Left lung (tissue), 10 donors: Measurements from ENCODE around the gene JAK3. TPM values are rescaled to one million over a fixed set of nuclear protein-coding genes. Genes with fewer than 3 reads are reported as not detected.

ENCODE experiments used
- ATAC-seq: fragments of 200-7000 bp; cut with Tn5 transposase; one replicate; pipeline ENCODE4 v1.9.1; 2020; ENCODE audit warnings: moderate library complexity
- DNase-seq, 4 donors: peaks; one replicate each; pipeline ENCODE4 v3.0.0-alpha.2; 2013 to 2020
- H3K27ac ChIP-seq, 2 donors: fragments of 200-600 bp; sonication (generic) in 1 of 2; one replicate each; pipeline versions ENCODE4 v1.5.0 to v1.8.0; 2020 to 2021
- H3K27me3 ChIP-seq, 2 donors: fragments of 200-600 bp; sonication (generic) in 1 of 2; one replicate each; pipeline versions ENCODE4 v1.5.0 to v1.8.0; 2020 to 2021
- H3K36me3 ChIP-seq, 2 donors: fragments of 200-600 bp; sonication (generic) in 1 of 2; one replicate each; pipeline versions ENCODE4 v1.5.0 to v1.8.0; 2020 to 2021
- H3K4me1 ChIP-seq, 2 donors: fragments of 200-600 bp; one replicate each; pipeline ENCODE4 v1.8.0; 2021
- H3K4me3 ChIP-seq, 2 donors: fragments of 200-600 bp; sonication (generic) in 1 of 2; one replicate each; pipeline versions ENCODE4 v1.5.0 to v1.8.0; 2020 to 2021; ENCODE audit warnings: mild to moderate bottlenecking in 1 of 2
- H3K9me3 ChIP-seq, 2 donors: fragments of 200-600 bp; sonication (generic) in 1 of 2; one replicate each; pipeline versions ENCODE4 v1.5.0 to v1.8.0; 2020 to 2021
- CTCF ChIP-seq, 2 donors: fragments of 200-600 bp; sonication (generic) in 1 of 2; IDR thresholded peaks; one replicate each; pipeline versions ENCODE4 v1.5.0 to v1.8.0; 2021; ENCODE audit warnings: antibody characterized with exemption in 2 of 2
- intact Hi-C, 2 donors: fragments of 100-400 bp; cut with DNase I; formaldehyde crosslinking; loops; one replicate each; pipeline versions ENCODE4 v1.11.2 to v1.14.2; 2022
- polyA plus RNA-seq, 6 donors: library from polyadenylated mRNA; unstranded; fragments of 120-200 nt; gene quantifications; one replicate each; pipeline ENCODE4 v1.2.1, GENCODE V29; 2013; ENCODE audit not compliant: insufficient read length in 6 of 6
- total RNA-seq, 2 donors: library from RNA; stranded (reverse); fragmentation: NEBNext Ultra II Directional; extraction: Animal tissue kit (Norgen Biotek cat#: 25700); gene quantifications; one replicate each; pipeline ENCODE4 v1.2.1, GENCODE V29; 2021
- donor health status: DM: no; HTN: yes; CAD: no.
- donor health status: DM: no; HTN: no; CAD: no.

The JAK3 gene
- total and polyA plus RNA-seq, 8 donors, result 2.3 to 35.9 (median 3.0) TPM

GRCh38 chr19:17829855-17830566 is 17.8 kb downstream of the JAK3 start:
- Histone ChIP-seq H3K27ac (no peak overlapping the region), H3K36me3 (peaks cover 0 to 80% of the 10 kb centered on the region in 2 donors), H3K9me3 (no peaks in the 10 kb centered on the region), H3K4me1 (peaks cover 0 to 11% of the 10 kb centered on the region in 2 donors), H3K27me3 (peaks cover 0 to 36% of the 10 kb centered on the region in 2 donors), H3K4me3 (no peak overlapping the region)
- DNase-seq (no peak), ATAC-seq (peak; percentile 42)
- intact Hi-C loops, result no loop called here
- TF ChIP-seq CTCF (IDR thresholded peaks at IDR 0.05), result no peak

- TF ChIP-seq CTCF (IDR thresholded peaks at IDR 0.05), result no peak
- Histone ChIP-seq H3K27ac (no peak overlapping the region), H3K4me1 (peaks cover 0 to 11% of the 10 kb centered on the region in 2 donors), H3K36me3 (peaks cover 0 to 49% of the 10 kb centered on the region in 2 donors), H3K4me3 (no peak overlapping the region), H3K27me3 (peaks cover 0 to 31% of the 10 kb centered on the region in 2 donors), H3K9me3 (no peaks in the 10 kb centered on the region)
- intact Hi-C loops, result no loop called here
- no peak for ATAC-seq
- no peak for DNase-seq
Measured at GRCh38 chr19:17826508-17827056, 21.2 kb downstream of the JAK3 start.

- no peak for ATAC-seq
- DNase-seq, result no peak
- intact Hi-C loops, result no loop called here
Measured at GRCh38 chr19:17824339-17824738, 23.4 kb downstream of the JAK3 start.

GRCh38 chr19:17821190-17821589 is 26.6 kb downstream of the JAK3 start, which contains the start of gene INSL3:
INSL3 (minus strand) TSS chr19:17821519; CDS start chr19:17821506, 13 bp downstream.
- H3K4me3 ChIP-seq, result no peak within 1 kb of the TSS
- H3K9me3 ChIP-seq, result no peaks in the 10 kb centered on the region
- intact Hi-C loops, result no loop called here
- no peaks in the 10 kb centered on the region for H3K4me1 ChIP-seq
- peaks cover 0 to 15% of the 10 kb centered on the region in 2 donors for H3K36me3 ChIP-seq
- no peak within 1 kb of the TSS for H3K27ac ChIP-seq
- DNase-seq (peak in 1 of 4 donors; percentile 68), ATAC-seq (no peak)
- no peak for TF ChIP-seq CTCF (IDR thresholded peaks at IDR 0.05)
- peaks cover 0 to 21% of the 10 kb centered on the region in 2 donors for H3K27me3 ChIP-seq

More at GRCh38 chr19:17824339-17824738, 23.4 kb downstream of the JAK3 start:
- TF ChIP-seq CTCF (IDR thresholded peaks at IDR 0.05), result no peak
- H3K36me3 ChIP-seq, result peaks cover 0 to 29% of the 10 kb centered on the region in 2 donors
- H3K4me1 ChIP-seq, result peaks cover 0 to 11% of the 10 kb centered on the region in 2 donors
- no peak overlapping the region for H3K4me3 ChIP-seq
- H3K27ac ChIP-seq, result no peak overlapping the region
- peaks cover 0 to 16% of the 10 kb centered on the region in 2 donors for H3K27me3 ChIP-seq
- H3K9me3 ChIP-seq, result no peaks in the 10 kb centered on the region

GRCh38 chr19:17817668-17818363 is 30.0 kb downstream of the JAK3 start:
- Histone ChIP-seq H3K4me1 (no peaks in the 10 kb centered on the region), H3K4me3 (no peak overlapping the region), H3K27ac (no peak overlapping the region), H3K27me3 (peaks cover 0 to 26% of the 10 kb centered on the region in 2 donors), H3K9me3 (no peaks in the 10 kb centered on the region), H3K36me3 (no peaks in the 10 kb centered on the region)
- no peak for DNase-seq
- no peak for ATAC-seq
- intact Hi-C loops, result no loop called here
- no peak for TF ChIP-seq CTCF (IDR thresholded peaks at IDR 0.05)
